Mucosa of gallbladder (tissue), 1 donor: ENCODE measurements around the gene CSAG3. TPM values are rescaled to one million over a fixed set of nuclear protein-coding genes. Genes with fewer than 3 reads are reported as not detected.

Experiments
- total RNA-seq: library from RNA; stranded (reverse); gene quantifications from one replicate; pipeline ENCODE4 v1.2.1, GENCODE V29; 2021
- donor health status: DM: no; HTN: no; CAD: no.

Gene CSAG3
- total RNA-seq, 1 donor from 2014 or later, result not detected

Other genes with a start within 250 kb of the CSAG3 start
- gene GABRQ, start 121.3 kb upstream of the CSAG3 start, total RNA-seq, result 0.03 TPM
- not detected for gene MAGEA3, start 60.4 kb upstream of the CSAG3 start, total RNA-seq
- not detected for gene CSAG2, start 49.9 kb upstream of the CSAG3 start, total RNA-seq
- not detected for gene MAGEA2B, start 44.6 kb upstream of the CSAG3 start, total RNA-seq
- gene CSAG1, start 25.5 kb upstream of the CSAG3 start, total RNA-seq, result not detected
- gene MAGEA12, start 25.5 kb upstream of the CSAG3 start, total RNA-seq, result not detected
- gene MAGEA2, start 5.4 kb upstream of the CSAG3 start, total RNA-seq, result not detected
- gene MAGEA6, start 10.5 kb downstream of the CSAG3 start, total RNA-seq, result 0.26 TPM
- 44.3 TPM for gene CETN2, start 71.5 kb downstream of the CSAG3 start, total RNA-seq
- 32.4 TPM for gene NSDHL, start 71.8 kb downstream of the CSAG3 start, total RNA-seq
- gene ZNF185, start 138.8 kb downstream of the CSAG3 start, total RNA-seq, result 16.5 TPM
- gene PNMA5, start 234.9 kb downstream of the CSAG3 start, total RNA-seq, result not detected